HL-60 (cell line): ENCODE data around the gene PRKCSH.

ENCODE experiments used
- DNase-seq, 2 experiments: peaks; one replicate each; pipeline ENCODE4 v3.0.0-alpha.2; 2010 to 2020; ENCODE audit warnings: low read depth in 1 of 2, low spot score in 1 of 2
- H3K27ac ChIP-seq: fragments of 250-450 bp; sonication (Bioruptor Pico); replicated peaks from 2 replicates; pipeline ENCODE4 v1.5.1; 2020; ENCODE audit warnings: mild to moderate bottlenecking, moderate library complexity
- H3K27me3 ChIP-seq: fragments of 250-450 bp; sonication (Bioruptor Pico); 2 replicates; pipeline ENCODE4 v1.5.1; 2021; ENCODE audit warnings: mild to moderate bottlenecking, moderate library complexity; ENCODE audit not compliant: insufficient read depth, poor library complexity, severe bottlenecking
- H3K4me3 ChIP-seq: replicated peaks from 2 replicates; pipeline ENCODE4 v1.5.1; 2011; ENCODE audit warnings: mild to moderate bottlenecking, control low read depth, low read length; ENCODE audit not compliant: insufficient read depth
- GABPA ChIP-seq: IDR thresholded peaks from 2 replicates; pipeline ENCODE4 v1.6.1; 2012; ENCODE audit warnings: low read depth
- POLR2AphosphoS5 ChIP-seq: IDR thresholded peaks from 2 replicates; pipeline ENCODE4 v1.6.1; 2012; ENCODE audit warnings: low read depth
- SPI1 ChIP-seq: IDR thresholded peaks from 2 replicates; pipeline ENCODE4 v1.6.1; 2012; ENCODE audit warnings: low read depth, mild to moderate bottlenecking, borderline replicate concordance
- TF ChIP-seq, protein P1 (sequence below): IDR thresholded peaks from 2 replicates; pipeline ENCODE4 v1.6.1; 2012; ENCODE audit warnings: low read depth; ENCODE audit not compliant: insufficient replicate concordance
- TF ChIP-seq, protein P2 (sequence below): IDR thresholded peaks from one replicate; pipeline ENCODE4 v1.5.1; 2011; ENCODE audit warnings: low read length, control low read depth, inconsistent platforms; ENCODE audit not compliant: insufficient read depth

PRKCSH gene

DNA sequence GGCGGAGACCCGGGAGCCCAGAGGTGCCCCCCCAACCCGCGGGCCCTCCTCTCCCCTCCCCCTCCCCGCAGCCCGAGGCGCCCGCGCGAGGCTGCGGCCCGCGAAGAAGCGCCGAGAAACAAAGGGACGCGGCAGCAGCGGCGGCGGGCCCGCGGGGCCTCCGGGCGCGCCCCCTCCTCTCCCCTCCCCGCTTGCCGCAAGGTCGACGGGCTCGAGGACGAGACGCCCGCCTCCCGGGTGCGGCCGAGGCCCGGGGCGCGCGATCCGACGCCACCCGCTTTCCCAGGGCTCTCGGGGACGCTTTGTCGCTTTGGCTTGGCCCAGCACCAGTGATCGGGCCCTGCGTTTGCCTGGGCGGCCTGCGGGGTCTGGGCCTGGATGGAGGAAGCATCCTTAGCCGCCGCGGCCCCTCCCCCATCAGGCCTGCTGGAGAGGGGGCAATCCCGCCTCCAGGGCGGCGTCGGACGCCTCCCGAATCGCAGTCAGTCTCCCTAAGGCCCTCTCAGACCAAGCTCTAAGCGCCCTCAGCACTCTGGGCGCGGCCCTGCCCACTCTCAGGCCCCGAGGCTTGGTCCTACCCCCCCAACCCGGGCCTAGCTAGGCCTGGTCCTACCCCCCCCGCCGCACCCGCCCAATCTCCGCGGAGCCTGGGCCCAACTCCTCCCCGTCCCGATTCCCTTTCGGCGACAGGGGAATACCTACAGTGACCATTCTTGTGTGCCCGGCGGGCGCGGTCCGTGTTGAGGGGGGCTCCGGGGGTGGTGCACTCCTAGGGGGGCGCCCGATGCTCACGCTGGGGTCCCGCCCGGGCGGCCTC, 44.7 kb downstream of the PRKCSH start:
- Histone ChIP-seq H3K27ac (no peak overlapping the region), H3K4me3 (no peak overlapping the region), H3K27me3 (peaks cover 41% of the 10 kb centered on the region)
- DNase-seq: no peak
- TF ChIP-seq, protein P1, sequence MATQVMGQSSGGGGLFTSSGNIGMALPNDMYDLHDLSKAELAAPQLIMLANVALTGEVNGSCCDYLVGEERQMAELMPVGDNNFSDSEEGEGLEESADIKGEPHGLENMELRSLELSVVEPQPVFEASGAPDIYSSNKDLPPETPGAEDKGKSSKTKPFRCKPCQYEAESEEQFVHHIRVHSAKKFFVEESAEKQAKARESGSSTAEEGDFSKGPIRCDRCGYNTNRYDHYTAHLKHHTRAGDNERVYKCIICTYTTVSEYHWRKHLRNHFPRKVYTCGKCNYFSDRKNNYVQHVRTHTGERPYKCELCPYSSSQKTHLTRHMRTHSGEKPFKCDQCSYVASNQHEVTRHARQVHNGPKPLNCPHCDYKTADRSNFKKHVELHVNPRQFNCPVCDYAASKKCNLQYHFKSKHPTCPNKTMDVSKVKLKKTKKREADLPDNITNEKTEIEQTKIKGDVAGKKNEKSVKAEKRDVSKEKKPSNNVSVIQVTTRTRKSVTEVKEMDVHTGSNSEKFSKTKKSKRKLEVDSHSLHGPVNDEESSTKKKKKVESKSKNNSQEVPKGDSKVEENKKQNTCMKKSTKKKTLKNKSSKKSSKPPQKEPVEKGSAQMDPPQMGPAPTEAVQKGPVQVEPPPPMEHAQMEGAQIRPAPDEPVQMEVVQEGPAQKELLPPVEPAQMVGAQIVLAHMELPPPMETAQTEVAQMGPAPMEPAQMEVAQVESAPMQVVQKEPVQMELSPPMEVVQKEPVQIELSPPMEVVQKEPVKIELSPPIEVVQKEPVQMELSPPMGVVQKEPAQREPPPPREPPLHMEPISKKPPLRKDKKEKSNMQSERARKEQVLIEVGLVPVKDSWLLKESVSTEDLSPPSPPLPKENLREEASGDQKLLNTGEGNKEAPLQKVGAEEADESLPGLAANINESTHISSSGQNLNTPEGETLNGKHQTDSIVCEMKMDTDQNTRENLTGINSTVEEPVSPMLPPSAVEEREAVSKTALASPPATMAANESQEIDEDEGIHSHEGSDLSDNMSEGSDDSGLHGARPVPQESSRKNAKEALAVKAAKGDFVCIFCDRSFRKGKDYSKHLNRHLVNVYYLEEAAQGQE: no peak
- TF ChIP-seq SPI1 (no peak), POLR2AphosphoS5 (no peak), GABPA (no peak)
- TF ChIP-seq, protein P2, sequence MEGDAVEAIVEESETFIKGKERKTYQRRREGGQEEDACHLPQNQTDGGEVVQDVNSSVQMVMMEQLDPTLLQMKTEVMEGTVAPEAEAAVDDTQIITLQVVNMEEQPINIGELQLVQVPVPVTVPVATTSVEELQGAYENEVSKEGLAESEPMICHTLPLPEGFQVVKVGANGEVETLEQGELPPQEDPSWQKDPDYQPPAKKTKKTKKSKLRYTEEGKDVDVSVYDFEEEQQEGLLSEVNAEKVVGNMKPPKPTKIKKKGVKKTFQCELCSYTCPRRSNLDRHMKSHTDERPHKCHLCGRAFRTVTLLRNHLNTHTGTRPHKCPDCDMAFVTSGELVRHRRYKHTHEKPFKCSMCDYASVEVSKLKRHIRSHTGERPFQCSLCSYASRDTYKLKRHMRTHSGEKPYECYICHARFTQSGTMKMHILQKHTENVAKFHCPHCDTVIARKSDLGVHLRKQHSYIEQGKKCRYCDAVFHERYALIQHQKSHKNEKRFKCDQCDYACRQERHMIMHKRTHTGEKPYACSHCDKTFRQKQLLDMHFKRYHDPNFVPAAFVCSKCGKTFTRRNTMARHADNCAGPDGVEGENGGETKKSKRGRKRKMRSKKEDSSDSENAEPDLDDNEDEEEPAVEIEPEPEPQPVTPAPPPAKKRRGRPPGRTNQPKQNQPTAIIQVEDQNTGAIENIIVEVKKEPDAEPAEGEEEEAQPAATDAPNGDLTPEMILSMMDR: no peak

DNA sequence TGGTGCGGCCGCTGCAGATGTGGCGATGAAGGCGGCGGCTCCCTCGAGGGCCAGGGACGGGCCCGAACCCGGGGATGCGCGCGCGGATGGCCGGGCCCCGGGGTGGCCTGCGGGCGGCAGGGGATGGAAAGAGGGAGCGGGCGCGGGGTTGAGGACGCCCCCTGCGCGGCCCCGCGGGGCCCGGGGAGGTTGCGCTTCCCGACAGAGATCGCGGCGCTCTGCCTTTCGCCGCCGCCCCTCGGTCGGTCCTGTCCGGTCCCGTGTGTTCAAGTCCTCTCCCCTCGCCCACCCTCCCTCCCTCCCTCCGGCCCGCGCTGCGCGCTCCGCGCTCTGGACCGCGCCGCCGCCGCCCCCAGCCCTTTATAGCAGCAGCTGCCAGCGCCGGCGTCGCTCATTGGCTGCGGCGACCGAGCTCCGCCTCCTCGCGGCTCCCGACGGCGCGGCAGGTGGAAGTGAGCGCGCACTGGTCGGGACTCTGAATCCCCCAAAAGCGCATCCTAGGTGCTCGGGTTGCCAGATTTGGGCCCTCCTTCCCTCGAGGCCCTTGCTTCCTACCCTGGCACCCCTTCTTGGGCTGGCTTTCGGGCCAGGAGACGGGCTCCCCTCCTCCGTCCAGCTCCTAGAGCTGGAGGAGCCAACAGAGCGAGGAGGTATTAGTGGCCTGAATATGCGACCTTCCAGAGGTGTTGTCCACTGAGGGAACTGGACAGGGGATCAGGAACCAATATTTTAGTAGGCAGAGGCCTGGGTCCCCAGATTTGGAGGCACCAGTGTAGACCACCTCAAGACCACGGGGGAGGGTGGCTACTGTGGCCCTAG, 45.5 kb downstream of the PRKCSH start, which contains the start of gene ELAVL3:
Gene ELAVL3 (minus strand): TSS at position 332 of the 819 bp plus-strand sequence. CDS start 438 bp downstream, outside the sequence.
- no peak for DNase-seq
- Histone ChIP-seq H3K27ac (no peak within 1 kb of the TSS), H3K27me3 (peaks cover 41% of the 10 kb centered on the region), H3K4me3 (no peak within 1 kb of the TSS)
- TF ChIP-seq, protein P2: no peak
- TF ChIP-seq GABPA (no peak), SPI1 (no peak), POLR2AphosphoS5 (no peak)
- TF ChIP-seq, protein P1: no peak

DNA sequence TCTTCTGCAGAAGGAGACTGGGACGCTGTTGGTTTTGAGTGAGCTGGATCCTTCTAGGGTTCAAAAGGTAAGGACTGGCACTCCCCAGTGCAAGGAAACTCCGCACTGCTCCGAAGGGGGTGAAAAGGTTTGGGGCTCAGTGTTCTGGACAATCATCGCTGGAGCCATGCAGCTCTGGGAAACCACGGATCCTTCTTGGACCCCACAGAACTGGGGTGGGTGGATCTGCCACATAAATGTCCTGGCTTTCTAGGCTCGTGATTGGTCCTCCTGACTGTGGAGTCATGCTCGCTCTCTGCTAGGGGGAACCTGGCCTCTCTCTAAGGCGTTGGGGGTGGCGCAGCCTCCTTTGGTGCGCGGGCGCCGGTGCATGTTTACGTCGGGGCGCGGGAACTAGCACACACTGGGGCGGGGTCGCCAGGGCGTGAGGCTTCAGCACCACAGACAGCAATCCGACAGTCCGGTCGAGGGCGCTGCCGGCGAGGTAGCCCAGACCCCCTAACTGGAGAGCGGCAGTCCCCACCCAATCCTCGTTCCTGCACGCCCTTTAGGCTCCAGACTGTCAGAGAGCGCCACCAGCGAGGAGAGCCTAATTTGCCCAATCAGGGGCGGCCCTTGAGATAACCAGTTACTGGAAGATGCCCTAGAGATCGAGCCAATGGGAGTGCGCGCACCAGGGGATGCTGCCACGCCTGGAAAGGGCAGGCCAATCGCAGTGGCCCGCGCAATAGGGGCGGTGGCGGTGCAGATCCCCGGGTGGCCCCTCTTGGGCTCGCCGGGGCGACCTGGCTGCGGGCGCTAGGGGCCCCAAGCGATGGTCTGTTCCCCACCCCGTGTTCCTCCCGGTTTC, 46.3 kb downstream of the PRKCSH start:
- Histone ChIP-seq H3K27me3 (peaks cover 40% of the 10 kb centered on the region), H3K27ac (no peak overlapping the region), H3K4me3 (peak overlapping the region; percentile 26)
- TF ChIP-seq, protein P1: peak; percentile 92
- TF ChIP-seq POLR2AphosphoS5 (no peak), GABPA (no peak)
- DNase-seq: peak; percentile 58 to 73
